ENCODE measurements around the gene PDE4B.
"Not testable (repeated sequence)": the region's sequence is repeated elsewhere in the genome, so short reads cannot be mapped to it uniquely, and the experiment has no call there.

The PDE4B gene

DNA sequence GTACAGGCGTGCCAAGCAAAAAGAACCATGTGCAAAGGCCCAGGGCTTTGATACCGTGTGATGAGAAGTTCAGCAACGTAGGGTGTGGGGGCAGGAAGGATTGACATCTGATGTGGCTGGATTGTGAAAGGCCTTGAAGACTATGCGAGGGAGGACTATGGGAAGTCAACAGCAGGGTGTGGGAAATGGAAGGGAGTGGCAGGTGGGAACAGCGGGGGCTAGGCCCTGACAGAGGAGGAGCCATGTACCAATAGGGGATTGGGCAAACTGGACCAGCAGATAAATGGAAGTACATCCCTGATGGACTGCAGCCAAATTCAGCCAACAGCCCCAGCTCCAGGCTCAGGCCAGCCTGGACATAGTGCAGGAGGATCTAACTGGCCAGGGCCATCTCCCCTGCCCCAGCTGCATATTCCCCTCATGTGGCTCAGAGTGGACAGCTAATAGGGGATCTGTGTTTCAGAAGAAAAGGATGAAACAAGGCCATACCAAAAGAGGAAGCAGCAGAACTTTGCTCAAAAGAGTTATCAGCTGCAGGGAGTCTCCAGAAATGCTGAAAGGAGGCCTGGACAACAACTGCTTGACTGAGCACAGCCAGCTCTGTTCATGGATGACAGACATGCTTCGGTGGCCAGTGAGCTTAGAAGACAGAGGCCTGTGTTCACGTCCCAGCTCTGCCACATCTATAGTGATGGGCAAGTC is 601.0 kb downstream of the PDE4B start:
- no peak for DNase-seq (ENCODE audit: low read depth)

DNA sequence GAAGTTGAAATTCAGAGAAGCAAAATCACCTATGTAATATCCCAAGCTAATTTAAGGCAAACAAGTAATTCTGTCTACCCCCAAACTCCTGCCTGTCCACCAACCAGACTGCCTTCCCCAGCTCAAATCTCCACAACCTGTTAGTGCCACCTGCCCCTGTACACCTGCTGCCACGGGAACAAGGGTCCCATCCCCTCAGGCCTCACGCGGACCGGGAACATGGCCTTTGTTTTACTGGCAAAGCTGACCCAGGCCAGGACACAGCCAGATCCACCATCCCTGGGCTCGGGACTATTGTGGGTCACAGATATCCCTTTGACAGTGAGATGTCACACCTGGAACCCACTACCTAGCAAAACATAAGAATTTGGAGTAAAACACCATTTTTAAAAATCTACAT is 601.9 kb downstream of the PDE4B start:
- DNase-seq (ENCODE audit: low read depth) = no peak

DNA sequence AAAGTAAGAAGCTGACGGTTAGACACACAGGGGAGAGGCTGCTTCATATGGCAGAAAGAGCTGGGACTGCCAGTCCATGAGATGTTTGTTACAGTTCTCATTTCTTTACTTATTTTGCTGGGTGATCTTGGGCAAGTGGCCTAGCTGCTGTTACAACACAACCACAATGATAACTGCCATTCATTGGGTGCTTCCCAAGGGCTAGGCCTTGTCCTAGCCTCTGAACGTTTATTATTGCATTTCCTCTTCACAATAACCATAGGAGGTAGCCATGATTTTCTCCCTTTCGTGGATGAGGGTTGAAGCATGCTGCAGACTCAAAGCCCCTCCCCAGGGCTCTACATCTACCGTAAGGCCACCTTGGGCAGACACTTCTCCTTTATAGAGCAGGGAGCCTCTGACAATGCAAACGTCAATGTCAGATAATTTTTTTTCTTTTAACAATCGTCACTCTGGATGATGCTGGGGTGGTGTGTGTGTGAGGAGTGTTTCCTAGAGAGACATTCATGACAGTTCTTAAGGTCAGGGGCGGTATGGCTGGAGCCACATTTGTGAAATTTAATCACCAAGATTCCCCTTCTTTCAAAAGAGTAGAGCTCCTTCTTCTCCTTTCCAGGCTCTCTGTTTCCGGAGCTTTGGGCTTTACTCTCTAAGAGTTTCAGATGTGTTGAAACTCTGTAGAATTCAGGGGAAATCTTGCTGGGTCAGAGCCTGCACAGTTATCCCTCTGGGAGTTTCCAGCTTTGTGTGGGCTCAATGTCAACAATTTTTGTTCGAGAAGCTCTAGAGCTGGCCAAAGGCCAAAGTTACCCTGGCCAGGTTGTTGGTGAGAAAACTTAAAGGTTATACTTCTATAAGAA is 602.7 kb downstream of the PDE4B start:
- no peak for DNase-seq (ENCODE audit: low read depth)

GRCh38 chr1:66396212-66396890 is 603.7 kb downstream of the PDE4B start:
- no peak for DNase-seq (ENCODE audit: low read depth)

GRCh38 chr1:66397192-66397591 is 604.5 kb downstream of the PDE4B start:
- no peak for DNase-seq (ENCODE audit: low read depth)

DNA sequence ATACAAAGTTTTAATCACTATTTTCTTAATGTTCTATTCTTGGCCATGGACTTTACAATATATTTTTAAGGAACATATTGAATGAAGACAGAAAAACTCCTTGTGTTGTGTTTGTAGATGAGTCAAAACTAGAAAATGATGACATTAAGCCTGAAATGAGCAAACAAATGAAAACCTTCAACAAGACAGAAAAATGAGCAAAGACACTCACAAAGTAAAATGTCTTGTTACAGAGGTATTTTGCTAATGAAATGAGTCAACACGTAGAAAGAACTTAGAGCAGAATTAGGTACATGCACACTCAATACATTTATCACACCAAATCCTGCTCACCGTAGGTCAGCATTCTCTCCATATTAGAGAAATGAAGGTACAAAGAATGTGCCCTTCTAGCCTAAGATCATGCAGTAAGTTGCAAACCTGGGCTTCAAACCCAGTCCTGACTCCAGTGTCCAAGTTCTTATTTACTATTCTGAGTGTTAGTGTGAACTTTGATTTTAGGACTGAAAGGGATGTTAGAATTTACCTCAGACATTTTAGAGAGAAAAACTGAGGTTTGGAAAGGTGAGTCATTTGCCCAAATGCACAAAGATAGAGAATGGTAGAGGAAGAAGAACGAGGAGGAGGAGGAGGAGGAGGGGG is 607.3 kb downstream of the PDE4B start:
- no peak for DNase-seq (ENCODE audit: low read depth)

DNA sequence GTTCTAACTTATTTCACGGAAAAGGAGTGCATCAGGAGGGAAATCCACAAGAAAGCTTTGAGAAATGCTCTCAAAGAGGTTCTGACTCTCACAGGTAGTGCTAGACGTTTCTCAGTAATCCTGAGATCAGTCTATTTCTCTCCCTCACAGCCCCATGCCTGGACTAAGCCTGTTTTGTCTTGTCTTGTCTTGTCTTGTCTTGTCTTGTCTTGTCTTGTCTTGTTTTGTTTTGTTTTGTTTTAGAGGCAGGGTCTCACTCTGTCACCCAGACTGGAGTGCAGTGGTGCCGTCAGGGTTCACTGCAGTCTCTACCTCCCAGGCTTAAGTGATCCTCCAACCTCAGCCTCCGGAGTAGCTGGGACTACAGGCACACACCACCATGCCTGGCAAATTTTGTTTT is 608.0 kb downstream of the PDE4B start:
- no peak for DNase-seq (ENCODE audit: low read depth)

DNA sequence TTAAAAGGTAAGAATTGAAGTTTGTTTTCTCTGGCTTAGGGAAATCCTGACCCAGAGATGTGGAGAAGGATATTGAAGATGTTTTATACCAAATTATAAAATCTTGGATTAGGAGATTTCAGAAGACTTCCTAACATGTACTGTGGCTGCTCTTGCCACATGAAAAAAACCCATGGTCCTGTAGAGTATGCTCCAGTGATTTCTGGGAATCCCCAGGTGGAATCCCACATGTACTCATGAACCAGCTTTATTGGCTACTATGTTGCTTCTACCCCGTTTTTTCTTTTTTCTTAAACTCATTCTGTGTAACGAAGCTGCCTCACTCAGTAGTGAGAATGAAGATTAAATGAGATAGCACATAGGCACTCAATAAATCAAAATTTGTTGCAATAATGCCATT is 608.5 kb downstream of the PDE4B start:
- no peak for DNase-seq (ENCODE audit: low read depth)

DNA sequence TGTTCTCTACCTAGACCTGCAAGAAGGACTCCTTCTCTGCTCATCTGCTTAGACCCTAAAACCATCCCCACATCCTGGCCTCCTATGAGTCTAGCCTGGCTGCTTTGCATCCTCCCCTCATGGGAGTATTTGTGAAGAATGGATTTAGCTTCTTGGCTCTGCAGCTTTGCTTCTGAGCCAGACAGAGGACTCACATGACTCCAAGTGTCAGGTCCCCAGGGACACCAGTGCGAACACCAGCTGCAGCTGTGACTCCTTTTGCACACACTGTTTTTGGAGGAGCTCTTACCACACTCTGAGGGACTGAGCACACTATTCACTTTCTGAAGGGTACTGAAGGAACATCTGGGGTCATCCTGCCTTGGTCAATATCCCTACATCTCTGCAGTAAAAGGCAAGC is 609.5 kb downstream of the PDE4B start:
- no peak for DNase-seq (ENCODE audit: low read depth)

GRCh38 chr1:66403007-66403731 is 610.5 kb downstream of the PDE4B start:
- DNase-seq (ENCODE audit: low read depth) = no peak

GRCh38 chr1:66405061-66405460 is 612.4 kb downstream of the PDE4B start:
- no peak for DNase-seq (ENCODE audit: low read depth)

GRCh38 chr1:66411449-66411848 is 618.8 kb downstream of the PDE4B start:
- DNase-seq (ENCODE audit: low read depth) = not testable (repeated sequence)

DNA sequence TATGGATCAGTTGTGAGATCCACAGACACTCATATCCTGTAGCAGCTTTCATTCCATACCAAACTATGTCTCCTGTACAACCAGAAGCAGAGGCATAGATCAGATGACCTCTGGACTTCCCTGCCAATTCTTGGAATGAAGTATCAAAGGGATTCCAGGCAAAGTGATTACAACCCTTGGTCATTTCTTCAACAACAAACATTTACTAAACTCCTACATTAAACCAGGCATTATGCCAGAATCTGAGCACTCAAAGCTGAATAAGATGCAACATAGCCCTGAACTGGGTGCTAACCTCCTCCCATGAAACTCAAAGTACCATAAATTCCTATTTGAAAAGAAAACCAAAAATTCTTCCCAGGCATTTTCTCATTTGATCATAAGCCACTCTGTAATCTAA is 620.0 kb downstream of the PDE4B start:
- DNase-seq (ENCODE audit: low read depth) = no peak

- no peak for DNase-seq (ENCODE audit: low read depth)
Measured at GRCh38 chr1:66413136-66413837, 620.6 kb downstream of the PDE4B start.

GRCh38 chr1:66413838-66414175 is 621.1 kb downstream of the PDE4B start:
- DNase-seq (ENCODE audit: low read depth) = no peak

GRCh38 chr1:66415281-66415680 is 622.6 kb downstream of the PDE4B start:
- DNase-seq (ENCODE audit: low read depth) = no peak

DNA sequence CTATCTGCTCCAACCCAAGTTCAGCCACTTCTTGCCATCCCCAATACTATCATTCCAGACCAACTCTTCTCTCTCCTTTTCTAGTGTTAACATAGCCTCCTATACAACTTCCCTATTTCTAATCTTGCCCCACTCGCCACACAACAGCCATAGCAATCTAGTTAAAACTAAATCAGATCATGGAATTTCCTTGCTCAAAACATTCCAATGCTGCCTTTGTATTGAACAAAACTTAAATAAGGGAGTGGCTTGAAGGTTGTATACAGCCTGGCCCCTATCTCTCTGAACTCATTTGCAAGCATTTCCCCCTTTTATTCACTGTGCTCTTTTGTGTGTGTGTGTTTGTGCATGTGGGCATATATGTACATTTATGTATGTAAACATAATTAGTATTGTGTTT is 623.2 kb downstream of the PDE4B start:
- DNase-seq (ENCODE audit: low read depth) = no peak

DNA sequence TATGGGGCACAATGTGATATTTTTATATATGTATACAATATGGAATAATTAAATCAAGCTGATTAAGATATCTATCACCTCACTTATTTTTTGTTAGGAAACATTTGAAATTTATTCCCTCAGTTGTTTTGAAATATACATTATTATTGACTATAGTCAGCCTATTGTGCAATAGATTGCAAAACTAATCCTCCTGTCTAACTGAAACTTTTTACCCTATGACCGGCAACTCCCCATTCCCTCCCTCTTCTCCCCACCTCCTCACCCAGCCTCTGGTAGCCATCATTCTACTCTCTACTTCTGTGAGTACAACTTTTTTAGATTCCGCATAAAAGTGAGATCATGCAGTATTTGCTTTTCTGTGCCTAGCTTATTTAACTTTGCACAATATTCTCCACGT is 623.6 kb downstream of the PDE4B start:
- no peak for DNase-seq (ENCODE audit: low read depth)

- DNase-seq (ENCODE audit: low read depth) = no peak
Measured at GRCh38 chr1:66418021-66418420, 625.3 kb downstream of the PDE4B start.

- DNase-seq (ENCODE audit: low read depth) = not testable (repeated sequence)
Measured at GRCh38 chr1:66420171-66420570, 627.5 kb downstream of the PDE4B start.

DNA sequence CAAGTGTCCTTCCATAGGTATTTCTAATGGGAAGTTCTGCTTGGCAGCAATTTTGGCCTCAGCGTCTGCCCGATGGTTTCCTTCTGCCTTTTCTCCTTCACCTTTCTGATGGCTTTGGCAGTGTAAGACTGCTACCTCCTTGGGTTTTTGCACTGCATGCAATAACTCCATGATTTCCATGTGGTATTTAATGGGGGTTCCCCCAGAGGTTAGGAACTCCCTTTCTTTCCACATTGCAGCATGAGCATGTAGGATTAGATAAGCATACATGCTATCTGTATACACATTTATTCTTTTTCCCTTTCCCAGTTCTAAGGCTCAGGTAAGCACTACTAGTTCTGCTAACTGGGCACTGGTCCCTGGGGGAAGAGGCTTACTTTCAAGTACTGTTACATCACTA is 628.2 kb downstream of the PDE4B start:
- DNase-seq (ENCODE audit: low read depth) = not testable (repeated sequence)

All from GM04504 (cell line).